IPS-18c (cell line): ENCODE data around the gene PHLPP1.
"Not testable (repeated sequence)": the region's sequence is repeated elsewhere in the genome, so short reads cannot be mapped to it uniquely, and the experiment has no call there.

Experiments
- H3K4me3 ChIP-seq: 2 replicates; pipeline ENCODE4 v1.7.0; 2013; ENCODE audit warnings: low read depth, mild to moderate bottlenecking, low read length, moderate library complexity; ENCODE audit not compliant: insufficient read depth
- H3K9me3 ChIP-seq: one replicate; pipeline ENCODE4 v1.6.1; 2013; ENCODE audit warnings: mild to moderate bottlenecking, low read length, moderate library complexity; ENCODE audit not compliant: control insufficient read depth, insufficient read depth

Gene PHLPP1

GRCh38 chr18:62732617-62733016, 17.3 kb downstream of the PHLPP1 start:
- H3K9me3 ChIP-seq, result peaks cover 3% of the 10 kb centered on the region
- H3K4me3 ChIP-seq, result no peak overlapping the region

- Histone ChIP-seq H3K4me3 (no peak overlapping the region), H3K9me3 (peaks cover 3% of the 10 kb centered on the region)
Measured at GRCh38 chr18:62734290-62734689, 18.9 kb downstream of the PHLPP1 start.

GRCh38 chr18:62735387-62735786, 20.0 kb downstream of the PHLPP1 start:
- Histone ChIP-seq H3K9me3 (peaks cover 3% of the 10 kb centered on the region), H3K4me3 (no peak overlapping the region)

GRCh38 chr18:62736077-62736855, 20.9 kb downstream of the PHLPP1 start:
- Histone ChIP-seq H3K4me3 (no peak overlapping the region), H3K9me3 (peaks cover 3% of the 10 kb centered on the region)

- H3K9me3 ChIP-seq, result no peaks in the 10 kb centered on the region
- no peak overlapping the region for H3K4me3 ChIP-seq
Measured at GRCh38 chr18:62737241-62737873, 22.0 kb downstream of the PHLPP1 start.

- no peak overlapping the region for H3K4me3 ChIP-seq
- no peaks in the 10 kb centered on the region for H3K9me3 ChIP-seq
Measured at GRCh38 chr18:62738639-62739038, 23.3 kb downstream of the PHLPP1 start.

- H3K9me3 ChIP-seq, result no peaks in the 10 kb centered on the region
- no peak overlapping the region for H3K4me3 ChIP-seq
Measured at GRCh38 chr18:62739911-62740310, 24.6 kb downstream of the PHLPP1 start.

- H3K4me3 ChIP-seq, H3K9me3 ChIP-seq: not testable (repeated sequence)
Measured at GRCh38 chr18:62740650-62741049, 25.3 kb downstream of the PHLPP1 start.

- Histone ChIP-seq H3K4me3 (no peak overlapping the region), H3K9me3 (no peaks in the 10 kb centered on the region)
Measured at GRCh38 chr18:62741118-62741566, 25.8 kb downstream of the PHLPP1 start.

GRCh38 chr18:62741584-62741983, 26.2 kb downstream of the PHLPP1 start:
- no peaks in the 10 kb centered on the region for H3K9me3 ChIP-seq
- H3K4me3 ChIP-seq, result no peak overlapping the region

GRCh38 chr18:62744076-62744968, 29.0 kb downstream of the PHLPP1 start:
- H3K9me3 ChIP-seq, result no peaks in the 10 kb centered on the region

GRCh38 chr18:62745089-62745751, 29.9 kb downstream of the PHLPP1 start:
- no peak overlapping the region for H3K4me3 ChIP-seq
- no peaks in the 10 kb centered on the region for H3K9me3 ChIP-seq

More at GRCh38 chr18:62744076-62744968, 29.0 kb downstream of the PHLPP1 start:
- H3K4me3 ChIP-seq, result no peak overlapping the region

- H3K9me3 ChIP-seq, result no peaks in the 10 kb centered on the region
- no peak overlapping the region for H3K4me3 ChIP-seq
Measured at GRCh38 chr18:62749389-62749788, 34.0 kb downstream of the PHLPP1 start.

- no peak overlapping the region for H3K4me3 ChIP-seq
- H3K9me3 ChIP-seq, result no peaks in the 10 kb centered on the region
Measured at GRCh38 chr18:62751341-62751821, 36.0 kb downstream of the PHLPP1 start.

- H3K4me3 ChIP-seq, result no peak overlapping the region
- no peaks in the 10 kb centered on the region for H3K9me3 ChIP-seq
Measured at GRCh38 chr18:62751977-62752376, 36.6 kb downstream of the PHLPP1 start.

GRCh38 chr18:62754026-62754425, 38.7 kb downstream of the PHLPP1 start:
- Histone ChIP-seq H3K4me3 (no peak overlapping the region), H3K9me3 (no peaks in the 10 kb centered on the region)

GRCh38 chr18:62755454-62755853, 40.1 kb downstream of the PHLPP1 start:
- Histone ChIP-seq H3K4me3 (no peak overlapping the region), H3K9me3 (no peaks in the 10 kb centered on the region)
